ENCODE results near the gene DYNLT2B.

DNA sequence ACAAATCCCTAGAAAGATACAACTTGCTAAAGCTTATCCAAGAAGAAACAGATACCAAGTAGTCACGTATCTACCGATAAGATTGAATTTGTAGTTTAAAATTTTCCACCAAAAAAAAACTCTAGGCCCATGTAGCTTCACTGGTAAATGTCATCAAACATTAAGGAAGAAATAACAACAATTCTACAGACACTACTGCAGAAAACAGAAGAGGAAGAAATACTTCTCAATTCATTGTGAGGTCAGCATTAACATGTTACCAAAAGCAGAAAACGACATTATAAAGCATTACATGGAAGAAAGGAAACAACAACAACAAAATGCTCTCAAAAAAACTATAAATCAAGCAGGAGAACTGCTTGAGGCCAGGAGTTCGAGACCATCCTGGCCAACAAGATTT lies 47.7 kb upstream of the DYNLT2B start:
- TF ChIP-seq, protein P1, sequence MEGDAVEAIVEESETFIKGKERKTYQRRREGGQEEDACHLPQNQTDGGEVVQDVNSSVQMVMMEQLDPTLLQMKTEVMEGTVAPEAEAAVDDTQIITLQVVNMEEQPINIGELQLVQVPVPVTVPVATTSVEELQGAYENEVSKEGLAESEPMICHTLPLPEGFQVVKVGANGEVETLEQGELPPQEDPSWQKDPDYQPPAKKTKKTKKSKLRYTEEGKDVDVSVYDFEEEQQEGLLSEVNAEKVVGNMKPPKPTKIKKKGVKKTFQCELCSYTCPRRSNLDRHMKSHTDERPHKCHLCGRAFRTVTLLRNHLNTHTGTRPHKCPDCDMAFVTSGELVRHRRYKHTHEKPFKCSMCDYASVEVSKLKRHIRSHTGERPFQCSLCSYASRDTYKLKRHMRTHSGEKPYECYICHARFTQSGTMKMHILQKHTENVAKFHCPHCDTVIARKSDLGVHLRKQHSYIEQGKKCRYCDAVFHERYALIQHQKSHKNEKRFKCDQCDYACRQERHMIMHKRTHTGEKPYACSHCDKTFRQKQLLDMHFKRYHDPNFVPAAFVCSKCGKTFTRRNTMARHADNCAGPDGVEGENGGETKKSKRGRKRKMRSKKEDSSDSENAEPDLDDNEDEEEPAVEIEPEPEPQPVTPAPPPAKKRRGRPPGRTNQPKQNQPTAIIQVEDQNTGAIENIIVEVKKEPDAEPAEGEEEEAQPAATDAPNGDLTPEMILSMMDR (conservative IDR thresholded peaks at IDR 0.05) = no peak
- TF ChIP-seq ZFX (IDR thresholded peaks at IDR 0.05) = no peak

Data from C4-2B (cell line).